HL-60 (cell line): ENCODE data around the gene EVC.

ENCODE experiments used
- DNase-seq, 2 experiments: peaks; one replicate each; pipeline ENCODE4 v3.0.0-alpha.2; 2010 to 2020; ENCODE audit warnings: low read depth in 1 of 2, low spot score in 1 of 2
- H3K27ac ChIP-seq: fragments of 250-450 bp; sonication (Bioruptor Pico); replicated peaks from 2 replicates; pipeline ENCODE4 v1.5.1; 2020; ENCODE audit warnings: mild to moderate bottlenecking, moderate library complexity
- H3K27me3 ChIP-seq: fragments of 250-450 bp; sonication (Bioruptor Pico); 2 replicates; pipeline ENCODE4 v1.5.1; 2021; ENCODE audit warnings: mild to moderate bottlenecking, moderate library complexity; ENCODE audit not compliant: insufficient read depth, poor library complexity, severe bottlenecking
- H3K4me3 ChIP-seq: replicated peaks from 2 replicates; pipeline ENCODE4 v1.5.1; 2011; ENCODE audit warnings: mild to moderate bottlenecking, control low read depth, low read length; ENCODE audit not compliant: insufficient read depth
- GABPA ChIP-seq: IDR thresholded peaks from 2 replicates; pipeline ENCODE4 v1.6.1; 2012; ENCODE audit warnings: low read depth
- POLR2AphosphoS5 ChIP-seq: IDR thresholded peaks from 2 replicates; pipeline ENCODE4 v1.6.1; 2012; ENCODE audit warnings: low read depth
- REST ChIP-seq: IDR thresholded peaks from 2 replicates; pipeline ENCODE4 v1.6.1; 2012; ENCODE audit warnings: low read depth; ENCODE audit not compliant: insufficient replicate concordance
- SPI1 ChIP-seq: IDR thresholded peaks from 2 replicates; pipeline ENCODE4 v1.6.1; 2012; ENCODE audit warnings: low read depth, mild to moderate bottlenecking, borderline replicate concordance
- TF ChIP-seq, protein P1 (sequence below): IDR thresholded peaks from one replicate; pipeline ENCODE4 v1.5.1; 2011; ENCODE audit warnings: low read length, control low read depth, inconsistent platforms; ENCODE audit not compliant: insufficient read depth

EVC gene

DNA sequence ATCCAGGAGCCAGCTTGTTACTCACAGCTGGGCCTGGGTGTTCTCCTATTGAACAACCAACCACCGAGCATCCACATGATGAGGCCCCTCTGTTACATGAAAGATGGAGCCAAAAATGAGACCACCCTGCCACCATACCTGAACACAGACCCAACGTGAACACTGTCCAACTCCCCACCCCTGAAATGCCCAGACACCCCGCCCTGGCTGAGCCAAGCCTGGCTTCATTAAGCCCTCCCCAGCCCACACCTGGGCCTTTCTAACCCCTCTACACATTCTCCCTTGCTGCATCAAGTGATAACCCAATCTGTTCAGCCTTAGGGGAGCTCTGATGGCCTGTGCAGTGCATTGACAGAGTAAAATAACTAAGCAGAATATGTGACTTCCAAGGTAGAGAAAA, 80.7 kb downstream of the EVC start:
- Histone ChIP-seq H3K27ac (no peak overlapping the region), H3K27me3 (no peaks in the 10 kb centered on the region), H3K4me3 (no peak overlapping the region)
- TF ChIP-seq POLR2AphosphoS5 (no peak), GABPA (no peak), SPI1 (no peak), REST (no peak)
- TF ChIP-seq, protein P1, sequence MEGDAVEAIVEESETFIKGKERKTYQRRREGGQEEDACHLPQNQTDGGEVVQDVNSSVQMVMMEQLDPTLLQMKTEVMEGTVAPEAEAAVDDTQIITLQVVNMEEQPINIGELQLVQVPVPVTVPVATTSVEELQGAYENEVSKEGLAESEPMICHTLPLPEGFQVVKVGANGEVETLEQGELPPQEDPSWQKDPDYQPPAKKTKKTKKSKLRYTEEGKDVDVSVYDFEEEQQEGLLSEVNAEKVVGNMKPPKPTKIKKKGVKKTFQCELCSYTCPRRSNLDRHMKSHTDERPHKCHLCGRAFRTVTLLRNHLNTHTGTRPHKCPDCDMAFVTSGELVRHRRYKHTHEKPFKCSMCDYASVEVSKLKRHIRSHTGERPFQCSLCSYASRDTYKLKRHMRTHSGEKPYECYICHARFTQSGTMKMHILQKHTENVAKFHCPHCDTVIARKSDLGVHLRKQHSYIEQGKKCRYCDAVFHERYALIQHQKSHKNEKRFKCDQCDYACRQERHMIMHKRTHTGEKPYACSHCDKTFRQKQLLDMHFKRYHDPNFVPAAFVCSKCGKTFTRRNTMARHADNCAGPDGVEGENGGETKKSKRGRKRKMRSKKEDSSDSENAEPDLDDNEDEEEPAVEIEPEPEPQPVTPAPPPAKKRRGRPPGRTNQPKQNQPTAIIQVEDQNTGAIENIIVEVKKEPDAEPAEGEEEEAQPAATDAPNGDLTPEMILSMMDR = no peak
- no peak for DNase-seq

- TF ChIP-seq GABPA (no peak), REST (no peak), SPI1 (no peak), POLR2AphosphoS5 (no peak)
- TF ChIP-seq, protein P1 = no peak
- no peak for DNase-seq
- Histone ChIP-seq H3K27ac (no peak overlapping the region), H3K27me3 (no peaks in the 10 kb centered on the region), H3K4me3 (no peak overlapping the region)
Observed at GRCh38 chr4:5793514-5793913, 82.5 kb downstream of the EVC start.

GRCh38 chr4:5795580-5795979, 84.6 kb downstream of the EVC start:
- no peak overlapping the region for H3K4me3 ChIP-seq
- TF ChIP-seq SPI1 (no peak), GABPA (no peak), REST (no peak), POLR2AphosphoS5 (no peak)
- TF ChIP-seq, protein P1 = no peak
- DNase-seq = no peak
- H3K27me3 ChIP-seq = no peaks in the 10 kb centered on the region
- H3K27ac ChIP-seq = no peak overlapping the region
